Measurements from ENCODE around the gene EFCAB9. TPM values are rescaled to one million over a fixed set of nuclear protein-coding genes. Genes with fewer than 3 reads are reported as not detected.
"Not testable (repeated sequence)": the region's sequence is repeated elsewhere in the genome, so short reads cannot be mapped to it uniquely, and the experiment has no call there.

EFCAB9 gene
- total and polyA plus RNA-seq, 2 of the 8 experiments (the other 6 are each of a cell fraction or from before 2014, with no cell fraction given), result not detected

GRCh38 chr5:172149073-172149472 lies 44.9 kb upstream of the EFCAB9 start (continued):
- no peak for TF ChIP-seq CBX8 (IDR thresholded peaks at IDR 0.05; ENCODE audit: borderline replicate concordance, low read depth, low read length)
- TF ChIP-seq SIN3A (conservative IDR thresholded peaks at IDR 0.05 in 1 of 2, IDR thresholded peaks at IDR 0.05 in 1 of 2; ENCODE audit: low read depth in 1 of 2, low read length in 2 of 2), result no peak
- no peak for TF ChIP-seq TEAD4 (IDR thresholded peaks at IDR 0.05; ENCODE audit: low read depth, low read length)
- TF ChIP-seq RNF2 (IDR thresholded peaks at IDR 0.05; ENCODE audit: borderline replicate concordance, low read depth, low read length, missing control alignments, poor library complexity, severe bottlenecking), result no peak
- no peak for TF ChIP-seq RBBP5 (IDR thresholded peaks at IDR 0.05; ENCODE audit: borderline replicate concordance, low read depth, low read length)
- TF ChIP-seq TBP (IDR thresholded peaks at IDR 0.05; ENCODE audit: low read depth, low read length), result no peak

- H3K79me2 ChIP-seq (ENCODE audit: control insufficient read depth in 1 of 2, insufficient read depth in 2 of 2, low read length in 2 of 2); H4K8ac ChIP-seq (ENCODE audit: extremely low read depth, insufficient read depth, low read length); H2BK120ac ChIP-seq (replicated peaks; ENCODE audit: low read depth, low read length); H2BK20ac ChIP-seq (ENCODE audit: low read length); H3K4me3 ChIP-seq (ENCODE audit: extremely low read depth in 1 of 4, insufficient read depth in 2 of 4, low read depth in 3 of 4, low read length in 4 of 4); H3K18ac ChIP-seq (ENCODE audit: extremely low read depth, low read length); H2BK12ac ChIP-seq (ENCODE audit: low read depth, low read length); H3K4me1 ChIP-seq (replicated peaks in 1 of 4; ENCODE audit: control insufficient read depth in 3 of 4, insufficient read depth in 4 of 4, low read length in 3 of 4); DNase-seq (ENCODE audit: low read depth in 1 of 2, low spot score in 2 of 2); H2BK15ac ChIP-seq (ENCODE audit: low read length); H3K27me3 ChIP-seq (replicated peaks in 1 of 4; ENCODE audit: control insufficient read depth in 3 of 4, extremely low read depth in 1 of 4, insufficient read depth in 3 of 4, low read length in 3 of 4); H3K4ac ChIP-seq (replicated peaks; ENCODE audit: insufficient read length, low read depth, low read length); CTCF ChIA-PET (ENCODE audit: partially characterized antibody); H3K79me1 ChIP-seq (ENCODE audit: low read depth, low read length); H4K5ac ChIP-seq (ENCODE audit: insufficient read length, low read depth, low read length); H3K23ac ChIP-seq (ENCODE audit: insufficient read length); H3K23me2 ChIP-seq (ENCODE audit: low read depth, low read length); H2AFZ ChIP-seq (ENCODE audit: low read length); H4K91ac ChIP-seq (replicated peaks; ENCODE audit: insufficient read length, low read length); FAIRE-seq; H3K27ac ChIP-seq (ENCODE audit: low read depth, low read length); H3K56ac ChIP-seq (replicated peaks; ENCODE audit: insufficient read length, low read depth, low read length); H3K14ac ChIP-seq (ENCODE audit: insufficient read length); H3K4me2 ChIP-seq (ENCODE audit: insufficient read depth in 1 of 2, low read depth in 2 of 2, low read length in 2 of 2); H3K9me3 ChIP-seq (ENCODE audit: insufficient read depth in 2 of 2, low read depth in 1 of 2, low read length in 1 of 2); H2BK5ac ChIP-seq (ENCODE audit: low read depth, low read length); H3K36me3 ChIP-seq (ENCODE audit: control insufficient read depth in 2 of 4, insufficient read depth in 4 of 4, low read length in 3 of 4); H4K20me1 ChIP-seq (replicated peaks in 1 of 2; ENCODE audit: control insufficient read depth in 1 of 2, insufficient read depth in 2 of 2, low read length in 2 of 2); H2AK5ac ChIP-seq (ENCODE audit: low read depth, low read length); H3K9ac ChIP-seq (replicated peaks in 1 of 4; ENCODE audit: extremely low read depth in 1 of 4, low read depth in 3 of 4, low read length in 3 of 4): not testable (repeated sequence)
- WGBS, 2 experiments (ENCODE audit: extremely low coverage in 1 of 2, insufficient coverage in 1 of 2, insufficient read length in 1 of 2, insufficient replicate concordance in 2 of 2, low coverage in 1 of 2, low lambda C conversion rate in 2 of 2, missing lambda C conversion rate in 1 of 2), result 92% methylated on average over 11 of the region's 11 CpGs; no CpG with 5 or more reads in 1 of the 2 experiments
- POLR2A ChIA-PET (ENCODE audit: partially characterized antibody), result interaction anchor here (0.6 kb wide), 1 partner anchor 45 kb away, joined by 3 read pairs; no protein-coding TSS in a partner anchor
These were observed 44.5 kb upstream of the EFCAB9 start for GRCh38 chr5:172149481-172149880.

Data from H1 (cell line).